GM12892 (cell line): ENCODE measurements around the gene TBC1D9B.
"Not testable (repeated sequence)": the region's sequence is repeated elsewhere in the genome, so short reads cannot be mapped to it uniquely, and the experiment has no call there.

ENCODE experiments used
- DNase-seq: peaks from one replicate; pipeline ENCODE4 v3.0.0; 2011; ENCODE audit not compliant: insufficient read length
- FAIRE-seq: peaks from 2 replicates; lab custom pipeline; 2011; peaks lifted over from hg19 to GRCh38; lab: Jason Lieb, UNC
- POLR2A ChIP-seq: IDR thresholded peaks from 2 replicates; pipeline ENCODE4 v1.6.1; 2011; ENCODE audit warnings: low read depth, low read length, control low read depth
- POLR2AphosphoS5 ChIP-seq: IDR thresholded peaks from 2 replicates; pipeline ENCODE4 v1.6.1; 2011; ENCODE audit warnings: low read depth, low read length, control low read depth
- TAF1 ChIP-seq: IDR thresholded peaks from 2 replicates; pipeline ENCODE4 v1.6.1; 2011; ENCODE audit warnings: low read depth, mild to moderate bottlenecking, control low read depth, low read length, borderline replicate concordance

Gene TBC1D9B

GRCh38 chr5:179840766-179841165 is 66.9 kb downstream of the TBC1D9B start:
- no peak for FAIRE-seq

DNA sequence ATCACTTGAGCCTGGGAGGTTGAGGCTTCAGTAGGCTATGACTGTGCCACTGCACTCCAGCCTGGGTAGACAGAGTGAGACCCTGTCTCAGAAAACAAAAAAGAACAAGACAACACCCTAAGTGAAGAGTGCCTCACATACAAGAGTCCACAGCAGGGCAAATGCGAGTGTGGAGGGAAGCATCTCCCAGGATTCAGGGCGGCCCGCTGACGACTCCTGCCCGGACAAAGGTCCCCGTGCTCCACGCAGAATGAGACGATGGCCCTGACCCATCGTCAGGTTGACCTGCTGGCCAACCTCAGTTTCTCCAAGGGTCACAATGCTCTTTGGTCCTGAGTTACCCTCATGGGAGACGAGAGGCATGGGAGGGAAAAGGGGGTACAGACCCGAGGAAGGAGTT is 67.4 kb downstream of the TBC1D9B start:
- no peak for TF ChIP-seq POLR2A
- TF ChIP-seq POLR2AphosphoS5, result no peak
- no peak for TF ChIP-seq TAF1
- DNase-seq, result no peak
- no peak for FAIRE-seq

More at GRCh38 chr5:179840766-179841165, 66.9 kb downstream of the TBC1D9B start:
- TF ChIP-seq TAF1 (no peak), POLR2A (no peak), POLR2AphosphoS5 (no peak)
- DNase-seq, result no peak

DNA sequence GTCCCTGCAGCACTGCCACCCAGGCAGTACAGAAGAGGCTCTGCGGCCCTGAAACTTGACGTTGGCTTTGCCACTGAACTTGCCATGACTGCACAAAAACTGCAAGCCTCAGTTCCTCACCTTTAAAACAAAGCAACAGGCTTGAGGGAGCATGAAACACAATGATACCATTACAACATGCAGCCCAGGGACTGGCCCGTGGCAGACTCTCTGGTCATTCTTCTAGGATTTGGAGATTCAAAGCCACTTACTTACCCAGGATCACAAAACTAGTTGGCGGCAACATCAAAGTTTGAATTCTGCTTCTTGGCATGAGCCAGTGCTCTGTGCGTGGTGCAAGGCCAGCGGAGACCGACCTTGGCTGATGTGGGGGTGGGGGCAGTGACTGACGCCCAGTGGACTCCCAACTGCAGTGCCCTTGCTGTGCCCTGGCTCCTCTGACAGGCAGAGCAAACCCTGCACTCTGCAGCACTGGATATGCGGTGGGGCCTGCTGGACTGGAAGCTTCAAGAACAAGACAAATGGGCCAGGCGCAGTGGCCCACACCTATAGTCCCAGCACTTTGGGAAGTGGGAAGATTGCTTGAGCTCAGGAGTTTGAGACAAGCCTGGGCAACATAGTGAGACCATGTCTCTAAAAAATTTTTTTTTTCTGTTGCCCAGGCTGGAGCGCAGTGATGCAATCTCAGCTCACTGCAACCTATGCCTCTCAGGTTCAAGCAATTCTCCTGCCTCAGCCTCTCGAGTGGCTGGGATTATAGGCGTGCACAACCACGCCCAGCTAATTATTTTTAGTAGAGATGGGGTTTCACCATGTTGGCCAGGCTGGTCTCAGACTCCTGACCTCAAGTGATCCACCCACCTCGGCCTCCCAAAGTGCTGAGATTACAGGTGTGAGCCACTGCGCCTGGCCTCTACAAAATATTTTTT is 68.1 kb downstream of the TBC1D9B start:
- TF ChIP-seq POLR2AphosphoS5 (peak; percentile 28; the same call in 1 of the 2 replicates), POLR2A (0 out of 2 replicates have a peak, but pooled peaks have one; percentile 27), TAF1 (no peak)
- FAIRE-seq (no peak), DNase-seq (no peak)

GRCh38 chr5:179837076-179838011 is 70.4 kb downstream of the TBC1D9B start:
- FAIRE-seq (no peak), DNase-seq (no peak)
- TF ChIP-seq POLR2AphosphoS5 (peak; percentile 50; the same call in 1 of the 2 replicates), POLR2A (peak; percentile 52), TAF1 (no peak)

DNA sequence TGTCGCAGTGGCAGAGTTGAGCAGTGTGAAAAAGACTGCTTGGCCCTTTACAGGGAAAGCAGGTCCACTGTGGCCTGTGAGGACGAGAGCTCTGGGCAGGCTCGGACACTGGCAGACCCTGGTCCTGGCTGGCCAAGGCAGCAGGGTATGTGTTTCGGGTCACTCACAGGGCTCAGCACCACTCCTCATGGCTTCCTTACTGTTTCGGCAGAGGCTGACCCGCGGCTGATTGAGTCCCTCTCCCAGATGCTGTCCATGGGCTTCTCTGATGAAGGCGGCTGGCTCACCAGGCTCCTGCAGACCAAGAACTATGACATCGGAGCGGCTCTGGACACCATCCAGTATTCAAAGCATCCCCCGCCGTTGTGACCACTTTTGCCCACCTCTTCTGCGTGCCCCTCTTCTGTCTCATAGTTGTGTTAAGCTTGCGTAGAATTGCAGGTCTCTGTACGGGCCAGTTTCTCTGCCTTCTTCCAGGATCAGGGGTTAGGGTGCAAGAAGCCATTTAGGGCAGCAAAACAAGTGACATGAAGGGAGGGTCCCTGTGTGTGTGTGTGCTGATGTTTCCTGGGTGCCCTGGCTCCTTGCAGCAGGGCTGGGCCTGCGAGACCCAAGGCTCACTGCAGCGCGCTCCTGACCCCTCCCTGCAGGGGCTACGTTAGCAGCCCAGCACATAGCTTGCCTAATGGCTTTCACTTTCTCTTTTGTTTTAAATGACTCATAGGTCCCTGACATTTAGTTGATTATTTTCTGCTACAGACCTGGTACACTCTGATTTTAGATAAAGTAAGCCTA is 71.3 kb downstream of the TBC1D9B start:
- DNase-seq (no peak), FAIRE-seq (no peak)

GRCh38 chr5:179834871-179835270 is 72.8 kb downstream of the TBC1D9B start:
- not testable (repeated sequence) for FAIRE-seq, DNase-seq

More for the DNA sequence above, 71.3 kb downstream of the TBC1D9B start:
- TF ChIP-seq TAF1, result no peak
- peak; percentile 39 for TF ChIP-seq POLR2A
- TF ChIP-seq POLR2AphosphoS5, result peak; percentile 50; the same call in 1 of the 2 replicates

- DNase-seq, result no peak
- TF ChIP-seq POLR2A (no peak), TAF1 (no peak), POLR2AphosphoS5 (no peak)
- no peak for FAIRE-seq
These were observed 73.6 kb downstream of the TBC1D9B start for GRCh38 chr5:179834120-179834519.

DNA sequence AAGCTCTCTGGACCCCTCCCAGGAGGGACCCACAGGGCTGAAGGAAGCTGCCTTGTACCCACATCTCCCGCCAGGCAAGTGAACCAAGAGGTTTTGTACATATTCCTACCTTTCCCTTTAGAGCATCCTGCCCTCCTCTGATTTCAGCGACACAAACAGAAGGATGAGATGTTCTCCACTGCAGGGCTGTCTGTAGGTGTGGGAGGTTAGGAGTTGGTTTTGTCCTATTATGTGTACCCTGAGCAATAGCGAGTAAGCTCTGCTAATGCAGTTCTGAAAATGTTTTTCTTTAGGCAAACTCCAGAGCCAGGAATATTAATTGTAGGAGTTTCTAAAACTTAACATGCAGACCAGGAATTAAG is 74.0 kb downstream of the TBC1D9B start:
- DNase-seq (no peak), FAIRE-seq (no peak)
- TF ChIP-seq POLR2A (no peak), TAF1 (no peak), POLR2AphosphoS5 (no peak)

- TF ChIP-seq POLR2AphosphoS5 (no peak), TAF1 (no peak), POLR2A (no peak)
- DNase-seq, result no peak
- FAIRE-seq, result no peak
These were observed 74.5 kb downstream of the TBC1D9B start for GRCh38 chr5:179833056-179833708.

DNA sequence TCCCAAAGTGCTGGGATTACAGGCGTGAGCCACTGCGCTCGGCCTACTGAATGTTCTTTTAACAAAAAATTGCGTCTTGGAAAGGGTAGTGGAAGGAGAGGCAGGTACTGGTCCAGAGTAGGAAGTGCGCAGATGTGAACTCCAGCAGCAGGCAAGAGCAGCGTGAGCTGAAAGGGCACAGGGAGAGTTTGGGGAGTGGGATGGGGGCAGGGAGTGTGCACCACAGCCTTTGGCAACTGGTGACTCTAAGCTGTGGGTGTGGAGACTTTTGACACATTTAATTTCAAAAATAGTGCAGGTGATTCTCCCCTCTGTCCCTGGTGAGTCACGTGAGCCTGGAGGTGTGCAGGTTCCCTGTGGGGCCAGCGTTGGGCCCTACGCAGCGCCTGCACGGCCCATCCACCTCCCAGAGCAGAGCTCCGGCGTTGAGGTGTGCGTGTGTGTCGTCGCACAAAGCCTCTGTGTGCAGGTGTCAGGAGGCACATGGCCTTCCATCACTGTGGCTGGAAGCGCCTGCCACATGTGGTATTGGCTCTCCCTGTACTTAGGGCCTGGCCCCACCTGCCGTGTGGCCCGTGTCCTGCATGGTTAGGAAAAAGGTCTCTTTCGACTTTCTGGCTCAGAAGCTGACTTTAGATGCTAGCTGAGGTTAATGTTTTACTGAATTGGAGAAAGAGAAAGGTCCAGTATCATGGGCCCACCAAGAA is 75.5 kb downstream of the TBC1D9B start:
- TF ChIP-seq POLR2A, result peak; percentile 19; the same call in 1 of the 2 replicates
- no peak; the same call in 1 of the 2 replicates for TF ChIP-seq POLR2AphosphoS5
- TF ChIP-seq TAF1, result no peak
- no peak for FAIRE-seq

GRCh38 chr5:179830818-179831468 is 76.8 kb downstream of the TBC1D9B start:
- TF ChIP-seq TAF1, result no peak
- DNase-seq (no peak), FAIRE-seq (no peak)

More for the DNA sequence above, 75.5 kb downstream of the TBC1D9B start:
- no peak for DNase-seq
